Bronchial epithelial cell (primary cell): ENCODE measurements around the gene ARID1A. TPM values are rescaled to one million over a fixed set of nuclear protein-coding genes. Genes with fewer than 3 reads are reported as not detected.

Source experiments
- DNase-seq: peaks from one replicate; pipeline ENCODE4 v3.0.0-alpha.2; 2010; ENCODE audit warnings: low read depth
- FAIRE-seq: peaks from 2 replicates; lab custom pipeline; 2011; peaks lifted over from hg19 to GRCh38; lab: Jason Lieb, UNC
- H3K27me3 ChIP-seq: 2 replicates; pipeline ENCODE4 v1.5.1; 2011; ENCODE audit warnings: low read length; ENCODE audit not compliant: control insufficient read depth, insufficient read depth
- H3K36me3 ChIP-seq: 2 replicates; pipeline ENCODE4 v1.5.1; 2011; ENCODE audit warnings: low read length; ENCODE audit not compliant: control insufficient read depth, insufficient read depth
- H3K4me3 ChIP-seq: 2 replicates; pipeline ENCODE4 v1.5.1; 2011; ENCODE audit warnings: mild to moderate bottlenecking, low read depth, low read length, control low read depth
- total RNA-seq: library from RNA; depleted of rRNA; stranded (reverse); fragments of >200 nt; gene quantifications from 2 replicates; pipeline ENCODE4 v1.2.1, GENCODE V29; 2014
- TF ChIP-seq, protein P1 (sequence below): IDR thresholded peaks from 2 replicates; pipeline ENCODE4 v1.5.1; 2011; ENCODE audit warnings: mild to moderate bottlenecking, moderate library complexity, low read length, control low read depth, inconsistent platforms; ENCODE audit not compliant: insufficient read depth, severe bottlenecking

The ARID1A gene
- total RNA-seq, 1 donor from 2014 or later: 8.7 TPM

DNA sequence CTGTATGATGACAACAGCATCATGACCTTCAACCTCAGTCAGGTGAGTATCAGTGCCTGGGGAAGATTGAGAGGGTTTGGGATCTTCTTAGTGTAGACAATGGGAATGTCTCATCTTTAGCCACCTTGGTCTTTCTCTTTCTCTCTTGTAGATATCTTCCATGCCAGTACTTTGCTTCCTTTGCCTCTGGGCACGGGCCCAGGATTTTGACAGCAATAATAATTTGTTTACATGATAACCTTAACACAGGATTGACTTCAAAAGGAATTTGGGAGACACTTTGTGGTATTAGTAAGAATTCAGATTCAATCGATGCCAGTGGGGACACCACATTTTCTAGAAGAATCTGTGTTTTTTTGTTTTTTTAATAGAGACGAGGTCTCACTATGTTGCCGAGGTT lies 79.9 kb downstream of the ARID1A start:
- H3K36me3 ChIP-seq: peaks cover 60% of the 10 kb centered on the region
- FAIRE-seq (no peak), DNase-seq (no peak)
- no peaks in the 10 kb centered on the region for H3K27me3 ChIP-seq
- TF ChIP-seq, protein P1, sequence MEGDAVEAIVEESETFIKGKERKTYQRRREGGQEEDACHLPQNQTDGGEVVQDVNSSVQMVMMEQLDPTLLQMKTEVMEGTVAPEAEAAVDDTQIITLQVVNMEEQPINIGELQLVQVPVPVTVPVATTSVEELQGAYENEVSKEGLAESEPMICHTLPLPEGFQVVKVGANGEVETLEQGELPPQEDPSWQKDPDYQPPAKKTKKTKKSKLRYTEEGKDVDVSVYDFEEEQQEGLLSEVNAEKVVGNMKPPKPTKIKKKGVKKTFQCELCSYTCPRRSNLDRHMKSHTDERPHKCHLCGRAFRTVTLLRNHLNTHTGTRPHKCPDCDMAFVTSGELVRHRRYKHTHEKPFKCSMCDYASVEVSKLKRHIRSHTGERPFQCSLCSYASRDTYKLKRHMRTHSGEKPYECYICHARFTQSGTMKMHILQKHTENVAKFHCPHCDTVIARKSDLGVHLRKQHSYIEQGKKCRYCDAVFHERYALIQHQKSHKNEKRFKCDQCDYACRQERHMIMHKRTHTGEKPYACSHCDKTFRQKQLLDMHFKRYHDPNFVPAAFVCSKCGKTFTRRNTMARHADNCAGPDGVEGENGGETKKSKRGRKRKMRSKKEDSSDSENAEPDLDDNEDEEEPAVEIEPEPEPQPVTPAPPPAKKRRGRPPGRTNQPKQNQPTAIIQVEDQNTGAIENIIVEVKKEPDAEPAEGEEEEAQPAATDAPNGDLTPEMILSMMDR: no peak
- H3K4me3 ChIP-seq: no peak overlapping the region

DNA sequence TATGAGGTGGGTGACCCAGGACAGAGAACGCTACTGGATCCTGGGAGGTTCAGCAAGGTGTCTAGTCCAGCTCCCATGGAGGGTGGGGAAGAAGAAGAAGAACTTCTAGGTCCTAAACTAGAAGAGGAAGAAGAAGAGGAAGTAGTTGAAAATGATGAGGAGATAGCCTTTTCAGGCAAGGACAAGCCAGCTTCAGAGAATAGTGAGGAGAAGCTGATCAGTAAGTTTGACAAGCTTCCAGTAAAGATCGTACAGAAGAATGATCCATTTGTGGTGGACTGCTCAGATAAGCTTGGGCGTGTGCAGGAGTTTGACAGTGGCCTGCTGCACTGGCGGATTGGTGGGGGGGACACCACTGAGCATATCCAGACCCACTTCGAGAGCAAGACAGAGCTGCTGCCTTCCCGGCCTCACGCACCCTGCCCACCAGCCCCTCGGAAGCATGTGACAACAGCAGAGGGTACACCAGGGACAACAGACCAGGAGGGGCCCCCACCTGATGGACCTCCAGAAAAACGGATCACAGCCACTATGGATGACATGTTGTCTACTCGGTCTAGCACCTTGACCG lies 83.4 kb downstream of the ARID1A start:
- TF ChIP-seq, protein P1: no peak
- H3K36me3 ChIP-seq: peaks cover 42% of the 10 kb centered on the region
- no peak overlapping the region for H3K4me3 ChIP-seq
- no peak for DNase-seq
- FAIRE-seq: peak; percentile 18
- H3K27me3 ChIP-seq: no peaks in the 10 kb centered on the region

DNA sequence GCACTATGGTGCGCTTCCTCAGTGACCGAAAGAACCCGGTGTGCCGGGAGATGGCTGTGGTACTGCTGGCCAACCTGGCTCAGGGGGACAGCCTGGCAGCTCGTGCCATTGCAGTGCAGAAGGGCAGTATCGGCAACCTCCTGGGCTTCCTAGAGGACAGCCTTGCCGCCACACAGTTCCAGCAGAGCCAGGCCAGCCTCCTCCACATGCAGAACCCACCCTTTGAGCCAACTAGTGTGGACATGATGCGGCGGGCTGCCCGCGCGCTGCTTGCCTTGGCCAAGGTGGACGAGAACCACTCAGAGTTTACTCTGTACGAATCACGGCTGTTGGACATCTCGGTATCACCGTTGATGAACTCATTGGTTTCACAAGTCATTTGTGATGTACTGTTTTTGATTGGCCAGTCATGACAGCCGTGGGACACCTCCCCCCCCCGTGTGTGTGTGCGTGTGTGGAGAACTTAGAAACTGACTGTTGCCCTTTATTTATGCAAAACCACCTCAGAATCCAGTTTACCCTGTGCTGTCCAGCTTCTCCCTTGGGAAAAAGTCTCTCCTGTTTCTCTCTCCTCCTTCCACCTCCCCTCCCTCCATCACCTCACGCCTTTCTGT lies 84.6 kb downstream of the ARID1A start:
- peaks cover 32% of the 10 kb centered on the region for H3K36me3 ChIP-seq
- no peaks in the 10 kb centered on the region for H3K27me3 ChIP-seq
- no peak for FAIRE-seq
- H3K4me3 ChIP-seq: no peak overlapping the region
- TF ChIP-seq, protein P1: no peak
- no peak for DNase-seq

DNA sequence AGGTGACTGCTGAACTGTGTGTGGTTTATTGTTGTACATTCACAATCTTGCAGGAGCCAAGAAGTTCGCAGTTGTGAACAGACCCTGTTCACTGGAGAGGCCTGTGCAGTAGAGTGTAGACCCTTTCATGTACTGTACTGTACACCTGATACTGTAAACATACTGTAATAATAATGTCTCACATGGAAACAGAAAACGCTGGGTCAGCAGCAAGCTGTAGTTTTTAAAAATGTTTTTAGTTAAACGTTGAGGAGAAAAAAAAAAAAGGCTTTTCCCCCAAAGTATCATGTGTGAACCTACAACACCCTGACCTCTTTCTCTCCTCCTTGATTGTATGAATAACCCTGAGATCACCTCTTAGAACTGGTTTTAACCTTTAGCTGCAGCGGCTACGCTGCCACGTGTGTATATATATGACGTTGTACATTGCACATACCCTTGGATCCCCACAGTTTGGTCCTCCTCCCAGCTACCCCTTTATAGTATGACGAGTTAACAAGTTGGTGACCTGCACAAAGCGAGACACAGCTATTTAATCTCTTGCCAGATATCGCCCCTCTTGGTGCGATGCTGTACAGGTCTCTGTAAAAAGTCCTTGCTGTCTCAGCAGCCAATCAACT lies 85.5 kb downstream of the ARID1A start:
- DNase-seq (no peak), FAIRE-seq (no peak)
- Histone ChIP-seq H3K36me3 (peaks cover 28% of the 10 kb centered on the region), H3K4me3 (no peak overlapping the region), H3K27me3 (no peaks in the 10 kb centered on the region)
- TF ChIP-seq, protein P1: no peak

- TF ChIP-seq, protein P1: no peak
- no peak overlapping the region for H3K4me3 ChIP-seq
- H3K36me3 ChIP-seq: peaks cover 21% of the 10 kb centered on the region
- DNase-seq (no peak), FAIRE-seq (no peak)
- no peaks in the 10 kb centered on the region for H3K27me3 ChIP-seq
Observed at GRCh38 chr1:26782521-26783212, 86.9 kb downstream of the ARID1A start.
